Neural crest cell (in vitro differentiated cells): ENCODE results near the gene SMAP1. TPM values are rescaled to one million over a fixed set of nuclear protein-coding genes. Genes with fewer than 3 reads are reported as not detected.
"Not testable (repeated sequence)": the region's sequence is repeated elsewhere in the genome, so short reads cannot be mapped to it uniquely, and the experiment has no call there.

Experiments
- DNase-seq: peaks from one replicate; pipeline ENCODE4 v3.0.0; 2021; ENCODE audit warnings: low read depth, mixed read lengths, low spot score
- H3K27ac Mint-ChIP-seq: one replicate; pipeline ENCODE4 v1.8.0; 2021; ENCODE audit warnings: mild to moderate bottlenecking, mixed read lengths; ENCODE audit not compliant: unreplicated experiment
- H3K27me3 Mint-ChIP-seq: 2 replicates; pipeline ENCODE4 v1.8.0; 2021; ENCODE audit warnings: low read depth, mild to moderate bottlenecking, mixed read lengths
- H3K36me3 Mint-ChIP-seq: 2 replicates; pipeline ENCODE4 v1.8.0; 2021; ENCODE audit warnings: low read depth, mild to moderate bottlenecking, mixed read lengths
- H3K4me1 Mint-ChIP-seq: 2 replicates; pipeline ENCODE4 v1.8.0; 2021; ENCODE audit warnings: mixed read lengths
- H3K4me3 Mint-ChIP-seq: one replicate; pipeline ENCODE4 v1.8.0; 2021; ENCODE audit warnings: mild to moderate bottlenecking, mixed read lengths
- H3K9me3 Mint-ChIP-seq: 2 replicates; pipeline ENCODE4 v1.8.0; 2021; ENCODE audit warnings: mixed read lengths
- total RNA-seq: library from RNA; stranded (reverse); gene quantifications from 2 replicates; pipeline ENCODE4 v1.2.1, GENCODE V29; 2021
- TF ChIP-seq, protein P1 (sequence below): fragments of 200-600 bp; sonication (generic); conservative IDR thresholded peaks from 2 replicates; pipeline ENCODE4 v1.5.0; 2021; ENCODE audit warnings: antibody characterized with exemption, mild to moderate bottlenecking

Gene SMAP1
- total RNA-seq, 1 donor from 2014 or later: 30.5 TPM

DNA sequence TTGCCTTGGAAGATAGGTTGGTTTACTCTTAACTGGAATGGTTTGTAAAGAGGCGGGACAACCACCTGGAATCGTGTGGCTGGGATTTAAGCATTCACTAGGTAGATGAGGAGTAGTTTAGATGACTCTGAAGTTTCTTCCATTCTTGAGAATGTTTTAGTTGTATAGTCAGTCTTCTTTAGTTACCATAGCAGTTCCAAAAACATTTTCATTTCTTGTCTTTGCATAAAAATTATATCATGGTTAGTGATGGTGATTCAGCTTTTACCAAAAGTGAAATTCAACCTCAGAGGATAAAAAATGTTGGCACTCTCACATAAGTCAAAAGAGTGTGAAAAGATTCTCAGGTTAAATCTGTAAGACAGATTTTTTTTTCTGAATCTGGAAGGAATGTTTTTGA, 70.3 kb downstream of the SMAP1 start:
- DNase-seq: no peak
- TF ChIP-seq, protein P1, sequence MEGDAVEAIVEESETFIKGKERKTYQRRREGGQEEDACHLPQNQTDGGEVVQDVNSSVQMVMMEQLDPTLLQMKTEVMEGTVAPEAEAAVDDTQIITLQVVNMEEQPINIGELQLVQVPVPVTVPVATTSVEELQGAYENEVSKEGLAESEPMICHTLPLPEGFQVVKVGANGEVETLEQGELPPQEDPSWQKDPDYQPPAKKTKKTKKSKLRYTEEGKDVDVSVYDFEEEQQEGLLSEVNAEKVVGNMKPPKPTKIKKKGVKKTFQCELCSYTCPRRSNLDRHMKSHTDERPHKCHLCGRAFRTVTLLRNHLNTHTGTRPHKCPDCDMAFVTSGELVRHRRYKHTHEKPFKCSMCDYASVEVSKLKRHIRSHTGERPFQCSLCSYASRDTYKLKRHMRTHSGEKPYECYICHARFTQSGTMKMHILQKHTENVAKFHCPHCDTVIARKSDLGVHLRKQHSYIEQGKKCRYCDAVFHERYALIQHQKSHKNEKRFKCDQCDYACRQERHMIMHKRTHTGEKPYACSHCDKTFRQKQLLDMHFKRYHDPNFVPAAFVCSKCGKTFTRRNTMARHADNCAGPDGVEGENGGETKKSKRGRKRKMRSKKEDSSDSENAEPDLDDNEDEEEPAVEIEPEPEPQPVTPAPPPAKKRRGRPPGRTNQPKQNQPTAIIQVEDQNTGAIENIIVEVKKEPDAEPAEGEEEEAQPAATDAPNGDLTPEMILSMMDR: no peak
- Mint-ChIP-seq H3K9me3 (peaks cover 12% of the 10 kb centered on the region), H3K4me1 (no peaks in the 10 kb centered on the region), H3K27ac (no peak overlapping the region), H3K4me3 (no peak overlapping the region), H3K27me3 (no peaks in the 10 kb centered on the region), H3K36me3 (peaks cover 30% of the 10 kb centered on the region)

DNA sequence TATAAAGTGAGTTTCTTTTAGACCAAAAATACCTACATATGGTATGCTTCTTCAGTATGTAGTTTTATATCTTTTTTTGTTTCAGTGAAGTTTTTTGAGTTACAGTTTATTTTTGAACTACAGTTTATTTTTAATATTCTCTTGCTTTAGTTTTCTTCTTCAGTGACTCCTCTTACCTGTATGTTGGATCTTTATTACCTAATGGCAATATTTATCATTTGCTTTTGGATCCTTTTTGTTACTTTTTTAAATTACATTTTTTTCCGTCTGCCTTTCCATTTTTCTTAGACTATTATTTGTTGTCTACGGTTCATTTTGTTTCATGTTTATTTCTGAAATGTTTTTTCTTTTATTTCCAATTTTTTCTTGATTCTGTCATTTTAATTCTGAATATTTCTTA, 71.9 kb downstream of the SMAP1 start:
- no peak for DNase-seq
- no peaks in the 10 kb centered on the region for H3K4me1 Mint-ChIP-seq
- H3K36me3 Mint-ChIP-seq: peaks cover 37% of the 10 kb centered on the region
- no peaks in the 10 kb centered on the region for H3K27me3 Mint-ChIP-seq
- TF ChIP-seq, protein P1: no peak
- H3K4me3 Mint-ChIP-seq: no peak overlapping the region
- H3K9me3 Mint-ChIP-seq: peaks cover 14% of the 10 kb centered on the region
- H3K27ac Mint-ChIP-seq: no peak overlapping the region

DNA sequence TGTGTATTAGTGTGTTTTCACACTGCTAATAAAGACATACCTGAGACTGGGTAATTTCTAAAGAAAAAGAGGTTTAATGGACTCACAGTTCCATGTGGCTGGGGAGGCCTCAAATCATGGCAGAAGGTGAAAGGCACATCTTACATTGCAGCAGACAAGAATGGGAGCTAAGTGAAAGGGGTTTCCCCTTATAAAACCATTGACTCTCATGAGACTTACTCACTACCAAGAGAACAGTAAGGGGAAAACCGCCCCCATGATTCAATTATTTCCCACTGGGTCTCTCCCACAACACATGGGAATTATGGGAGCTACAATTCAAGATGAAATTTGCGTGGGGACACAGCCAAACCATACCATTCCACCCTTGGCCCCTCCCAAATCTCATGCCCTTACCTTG, 73.1 kb downstream of the SMAP1 start:
- H3K27me3 Mint-ChIP-seq, H3K27ac Mint-ChIP-seq, H3K4me1 Mint-ChIP-seq, H3K4me3 Mint-ChIP-seq, DNase-seq: not testable (repeated sequence)
- Mint-ChIP-seq H3K9me3 (peaks cover 15% of the 10 kb centered on the region), H3K36me3 (peaks cover 39% of the 10 kb centered on the region)

DNA sequence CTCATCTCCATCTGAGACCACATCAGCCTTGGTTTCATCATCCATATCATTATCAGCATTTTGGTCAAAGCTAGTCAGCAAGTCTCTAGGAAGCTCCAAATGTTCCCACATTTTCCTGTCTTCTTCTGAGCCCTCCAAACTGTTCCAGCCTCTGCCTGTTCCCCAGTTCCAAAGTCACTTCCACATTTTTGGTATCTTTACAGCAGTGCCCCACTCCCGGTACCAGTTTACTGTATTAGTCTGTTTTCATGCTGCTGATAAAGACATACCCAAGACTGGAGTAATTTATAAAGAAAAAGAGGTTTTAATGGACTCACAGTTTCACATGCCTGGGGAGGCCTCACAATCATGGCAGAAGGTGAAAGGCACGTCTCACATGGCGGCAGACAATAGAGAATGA, 74.8 kb downstream of the SMAP1 start:
- Mint-ChIP-seq H3K9me3 (peaks cover 16% of the 10 kb centered on the region), H3K36me3 (peaks cover 40% of the 10 kb centered on the region)
- not testable (repeated sequence) for H3K4me1 Mint-ChIP-seq, H3K27me3 Mint-ChIP-seq, H3K4me3 Mint-ChIP-seq, H3K27ac Mint-ChIP-seq, DNase-seq

DNA sequence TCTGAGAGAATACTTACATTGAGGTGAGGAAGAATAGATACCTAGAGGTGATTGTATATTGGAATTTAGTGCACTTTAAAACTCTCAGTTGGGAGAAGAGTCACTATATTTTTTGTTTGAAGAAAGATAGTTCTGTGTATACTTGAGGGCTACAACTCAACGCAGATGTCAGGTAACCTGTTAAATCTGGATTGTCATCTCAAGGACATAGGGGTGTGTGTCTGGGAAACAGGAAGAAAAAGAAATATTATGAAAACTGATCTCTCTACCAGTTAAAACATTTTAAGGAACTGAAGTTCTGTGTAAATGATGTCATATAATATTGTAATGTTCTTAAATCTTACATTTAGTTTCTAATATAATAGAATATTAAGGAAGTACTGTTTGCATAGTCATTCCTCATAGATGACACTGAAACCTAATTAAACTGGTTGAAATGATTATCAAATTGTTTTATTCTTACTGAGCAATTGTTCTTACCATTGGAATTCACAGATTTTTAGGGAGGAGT, 86.2 kb downstream of the SMAP1 start:
- DNase-seq: no peak
- Mint-ChIP-seq H3K36me3 (peaks cover 6% of the 10 kb centered on the region), H3K4me1 (no peaks in the 10 kb centered on the region), H3K9me3 (no peaks in the 10 kb centered on the region), H3K27ac (no peak overlapping the region), H3K4me3 (no peak overlapping the region), H3K27me3 (no peaks in the 10 kb centered on the region)
- TF ChIP-seq, protein P1: no peak

DNA sequence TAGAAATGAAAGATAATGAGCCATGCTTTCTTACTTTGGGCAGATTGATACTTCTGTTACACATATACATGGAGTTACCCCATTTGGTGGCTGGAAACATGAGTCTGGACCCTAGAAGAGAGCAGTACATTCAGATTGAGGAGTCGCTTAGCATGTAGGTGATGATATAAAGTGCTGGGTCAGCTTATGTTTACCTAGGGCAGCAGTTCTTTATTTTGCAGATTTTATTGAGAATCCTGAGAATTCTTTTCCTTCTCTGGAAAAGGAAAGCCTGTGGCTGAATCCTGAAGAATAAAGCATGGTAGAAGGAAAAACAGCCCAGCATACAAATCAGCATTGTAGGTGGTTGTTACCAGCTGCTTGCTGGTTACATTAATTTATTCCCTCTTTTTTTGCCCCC, 91.2 kb downstream of the SMAP1 start:
- H3K27ac Mint-ChIP-seq: no peak overlapping the region
- DNase-seq: no peak
- peaks cover 5% of the 10 kb centered on the region for H3K36me3 Mint-ChIP-seq
- no peaks in the 10 kb centered on the region for H3K27me3 Mint-ChIP-seq
- H3K4me3 Mint-ChIP-seq: no peak overlapping the region
- TF ChIP-seq, protein P1: no peak
- no peaks in the 10 kb centered on the region for H3K9me3 Mint-ChIP-seq
- H3K4me1 Mint-ChIP-seq: no peaks in the 10 kb centered on the region
